GM18505 (cell line): Measurements from ENCODE around the gene FANCC.

Experiments used
- ATAC-seq: cut with Tn5 transposase; IDR thresholded peaks from one replicate; pipeline ENCODE4 v1.9.1; 2021; ENCODE audit not compliant: unreplicated experiment
- POLR2A ChIP-seq: IDR thresholded peaks from 4 replicates; pipeline ENCODE4 v1.6.1; 2011; ENCODE audit warnings: borderline replicate concordance; ENCODE audit not compliant: insufficient read depth, insufficient read length; ENCODE audit errors: extremely low read depth

The FANCC gene

DNA sequence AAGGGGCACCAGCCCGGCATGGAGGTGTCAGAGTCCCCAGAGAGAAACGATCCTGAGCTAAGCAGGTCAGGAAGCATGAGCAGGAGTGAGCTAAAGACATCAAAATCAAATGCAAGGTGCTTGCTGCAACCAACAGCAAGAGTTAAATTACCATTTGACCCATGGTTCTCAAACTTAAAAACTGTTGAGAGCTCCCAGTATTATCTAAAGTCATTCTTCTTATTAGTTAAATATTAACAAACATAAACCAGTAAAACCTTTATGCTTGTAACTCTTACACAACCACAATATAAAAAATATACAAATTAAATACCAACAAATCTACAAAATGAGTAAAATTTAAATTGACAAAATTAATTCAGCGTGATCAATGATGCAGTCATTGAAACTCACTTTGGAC is 51.5 kb downstream of the FANCC start:
- TF ChIP-seq POLR2A = no peak
- no peak for ATAC-seq

DNA sequence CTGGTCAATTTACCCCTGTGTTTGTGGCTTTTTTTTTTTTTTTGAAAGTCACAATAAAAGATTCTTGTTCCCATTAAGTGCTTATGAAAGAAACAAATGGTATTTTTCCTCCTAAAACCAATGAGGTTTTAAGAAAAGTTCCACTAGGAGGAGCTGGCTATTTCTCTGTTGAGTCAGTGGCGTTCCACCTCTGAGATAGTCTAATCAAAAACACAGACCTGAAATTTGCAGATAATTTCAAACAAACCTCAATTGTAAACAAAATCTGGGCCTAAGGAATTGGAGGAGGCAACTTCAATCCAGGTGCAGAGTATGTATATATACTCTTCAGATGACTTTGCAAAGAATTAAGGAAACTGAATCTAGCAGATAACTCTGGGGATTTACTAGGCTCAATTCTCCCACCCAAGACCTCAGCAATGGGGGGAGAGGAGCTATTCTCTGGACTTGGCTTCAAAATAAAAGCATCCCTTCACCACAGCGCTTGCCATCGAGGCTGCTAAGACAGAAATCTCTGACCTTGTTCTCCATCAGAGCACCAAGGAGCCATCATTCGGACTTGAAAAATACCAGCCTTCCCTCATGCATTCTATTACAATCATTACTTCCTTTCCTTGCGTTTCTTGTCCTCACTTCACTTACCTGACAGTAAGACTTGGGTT is 52.4 kb downstream of the FANCC start:
- no peak for ATAC-seq
- no peak for TF ChIP-seq POLR2A

DNA sequence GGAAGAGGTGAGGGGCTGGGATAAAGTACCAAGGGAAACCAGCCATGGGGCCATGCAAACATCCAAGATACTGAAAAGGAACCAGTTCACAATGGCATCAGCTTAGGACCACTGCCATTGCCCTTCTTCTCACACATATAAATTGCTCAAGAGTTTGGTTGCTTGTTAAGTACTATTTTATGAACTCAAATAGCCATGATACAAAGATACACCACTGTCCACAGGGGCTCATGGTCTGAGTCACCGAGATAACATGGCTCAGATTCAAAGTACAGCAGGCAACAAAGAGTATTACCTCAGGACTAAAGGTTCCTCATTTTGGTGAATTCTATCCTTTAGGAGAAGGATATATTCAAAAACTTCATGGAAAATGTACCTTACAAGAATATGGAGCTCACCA is 55.6 kb downstream of the FANCC start:
- ATAC-seq = no peak

DNA sequence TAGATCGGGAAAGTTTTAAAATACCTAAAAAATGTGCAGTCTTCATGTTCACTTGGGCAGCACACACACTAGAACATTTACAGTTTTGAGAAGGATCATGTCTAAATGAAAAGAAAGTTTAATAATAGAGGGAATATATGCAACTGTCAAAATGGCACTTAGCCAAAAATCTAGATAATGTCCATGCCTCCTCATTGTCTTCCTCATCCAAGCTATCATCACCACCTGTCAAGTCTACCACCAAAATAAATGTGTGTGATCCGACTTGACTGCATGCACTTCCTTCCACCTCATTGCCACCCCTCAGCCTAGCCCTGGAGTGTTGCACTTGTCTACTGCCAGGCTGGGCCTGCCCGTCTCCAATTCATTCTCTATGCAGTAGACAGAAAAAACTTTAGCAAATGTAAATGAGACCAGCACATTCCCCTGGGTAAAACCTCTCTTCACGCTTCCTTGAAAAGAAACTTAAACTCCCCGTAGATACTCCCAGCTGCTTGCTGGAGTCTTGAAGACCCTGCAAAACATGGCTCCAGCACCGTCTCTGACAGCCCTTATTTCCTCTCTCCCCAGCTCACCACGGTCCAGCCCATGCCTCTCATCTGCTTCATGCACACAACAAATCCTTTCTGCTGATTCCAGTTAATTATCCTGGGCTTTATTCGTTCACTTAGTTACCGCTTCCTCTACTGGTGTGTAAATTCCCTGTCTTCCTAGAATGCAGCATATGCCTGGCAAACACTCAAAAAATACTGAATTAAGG is 66.9 kb downstream of the FANCC start:
- no peak for ATAC-seq
- no peak for TF ChIP-seq POLR2A

More for the DNA sequence above, 55.6 kb downstream of the FANCC start:
- no peak for TF ChIP-seq POLR2A

DNA sequence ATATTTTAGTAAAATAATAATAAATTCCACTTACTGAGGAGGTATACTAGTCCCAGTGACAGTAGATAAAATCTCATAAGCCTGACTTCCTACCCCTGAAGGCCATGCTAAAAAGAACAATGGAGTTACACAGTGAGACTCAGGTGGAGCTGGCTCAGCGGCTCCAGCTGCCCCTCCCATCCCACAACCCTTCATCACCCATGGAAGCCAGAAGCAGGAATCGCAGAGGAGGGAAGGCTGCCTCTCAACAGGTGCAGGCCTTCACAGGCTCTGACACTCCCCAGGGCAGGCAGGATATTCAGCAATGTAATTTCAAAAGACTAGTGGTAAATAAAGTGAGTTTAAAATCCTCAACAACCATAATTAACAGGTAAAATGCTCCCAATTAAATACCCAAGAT is 67.5 kb downstream of the FANCC start:
- no peak for TF ChIP-seq POLR2A
- ATAC-seq = no peak

DNA sequence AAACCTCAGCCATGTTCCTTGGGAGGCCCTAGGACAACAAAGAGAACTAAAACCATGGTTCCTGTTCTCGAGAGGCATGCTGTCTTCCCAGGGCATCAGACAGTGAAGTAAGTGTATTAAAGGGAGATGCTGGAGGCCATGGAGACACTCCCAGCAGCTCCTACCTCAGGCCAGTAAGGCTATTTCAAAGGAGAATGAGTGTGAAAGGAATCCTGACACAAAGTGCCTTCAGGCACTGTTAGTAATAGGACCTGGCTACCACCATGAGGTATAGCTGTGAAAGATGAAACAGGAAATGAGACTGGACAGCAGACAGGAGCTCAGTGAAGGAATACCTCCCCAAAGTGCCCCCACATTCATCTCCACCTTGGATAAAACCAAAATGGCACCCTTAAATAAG is 71.0 kb downstream of the FANCC start:
- ATAC-seq = no peak
- TF ChIP-seq POLR2A = no peak

DNA sequence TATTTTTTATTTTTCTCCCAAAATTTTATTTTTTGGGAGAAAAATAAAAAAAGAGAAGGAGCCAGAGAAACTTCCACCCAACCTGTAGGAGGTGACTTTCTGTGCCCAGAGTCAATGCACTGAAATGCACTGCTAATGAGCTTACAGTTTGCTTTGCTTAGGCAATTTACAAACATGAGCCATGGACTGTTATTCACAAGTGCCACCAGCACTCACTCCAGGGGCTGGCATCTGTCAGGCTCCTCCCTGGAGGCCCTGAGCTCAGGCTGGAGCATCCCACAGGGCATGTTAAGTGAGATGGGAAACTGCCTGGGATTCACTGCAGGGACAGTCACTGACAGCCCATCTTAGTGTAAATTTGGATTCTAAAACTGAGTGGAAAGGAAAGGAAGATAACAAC is 74.9 kb downstream of the FANCC start:
- ATAC-seq = no peak
- TF ChIP-seq POLR2A = no peak

DNA sequence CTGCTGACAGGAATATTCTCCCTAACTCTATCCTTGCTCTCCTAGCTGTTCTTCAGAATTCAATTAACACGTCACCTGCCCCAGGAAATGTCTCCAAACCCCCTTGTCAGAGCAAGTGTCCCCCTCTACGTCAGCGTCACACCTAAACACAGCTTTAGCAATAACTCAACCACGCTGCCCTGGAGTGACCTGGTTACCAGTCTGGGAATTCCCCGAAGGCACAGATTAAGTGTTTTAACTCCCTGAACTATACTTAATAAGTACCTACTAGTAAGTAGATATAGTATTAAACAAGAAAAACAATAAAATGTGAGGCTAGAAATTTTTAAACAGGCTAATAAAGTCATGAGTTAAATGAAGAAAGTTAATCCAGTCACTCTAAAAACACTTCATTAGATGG is 78.4 kb downstream of the FANCC start:
- TF ChIP-seq POLR2A = no peak
- no peak for ATAC-seq

DNA sequence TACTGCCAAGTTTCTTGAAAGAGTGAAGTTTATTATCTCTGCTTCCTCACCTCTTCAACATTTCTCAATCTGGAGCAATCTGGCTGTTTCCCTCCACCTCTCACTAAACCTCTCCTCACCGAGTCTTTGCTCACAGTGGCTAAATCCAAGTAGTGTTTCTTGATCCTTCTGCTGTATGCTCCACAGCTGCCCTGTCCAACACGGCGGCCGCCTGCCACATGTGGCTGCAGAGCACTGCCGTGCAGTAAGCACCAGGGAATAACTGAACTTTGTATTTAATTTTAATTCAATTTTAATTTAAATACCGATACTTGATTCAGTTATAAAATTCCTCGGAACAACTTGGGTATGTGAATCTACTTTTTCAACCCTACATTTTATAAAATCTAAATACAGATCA is 80.2 kb downstream of the FANCC start:
- TF ChIP-seq POLR2A = no peak
- ATAC-seq = no peak

DNA sequence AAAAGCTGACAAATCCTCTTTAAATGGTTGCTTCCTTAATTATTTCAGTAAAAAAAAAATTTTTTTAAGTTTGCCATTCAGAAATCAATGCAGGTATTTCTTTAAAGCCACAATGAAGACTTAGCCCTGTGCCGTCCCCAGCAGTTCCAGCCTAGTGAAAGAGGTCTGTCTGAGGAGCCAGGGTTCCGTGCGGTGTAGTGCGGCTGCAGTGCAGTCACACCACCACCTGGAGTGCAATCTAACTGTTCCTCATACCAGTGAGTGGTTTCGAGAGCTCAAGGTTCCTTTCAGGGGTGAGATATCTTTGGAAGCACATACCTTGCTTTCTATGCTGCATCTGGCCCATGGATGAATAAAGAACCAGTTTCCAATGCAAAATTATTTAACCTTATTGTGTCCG is 87.5 kb downstream of the FANCC start:
- no peak for ATAC-seq
- no peak for TF ChIP-seq POLR2A

DNA sequence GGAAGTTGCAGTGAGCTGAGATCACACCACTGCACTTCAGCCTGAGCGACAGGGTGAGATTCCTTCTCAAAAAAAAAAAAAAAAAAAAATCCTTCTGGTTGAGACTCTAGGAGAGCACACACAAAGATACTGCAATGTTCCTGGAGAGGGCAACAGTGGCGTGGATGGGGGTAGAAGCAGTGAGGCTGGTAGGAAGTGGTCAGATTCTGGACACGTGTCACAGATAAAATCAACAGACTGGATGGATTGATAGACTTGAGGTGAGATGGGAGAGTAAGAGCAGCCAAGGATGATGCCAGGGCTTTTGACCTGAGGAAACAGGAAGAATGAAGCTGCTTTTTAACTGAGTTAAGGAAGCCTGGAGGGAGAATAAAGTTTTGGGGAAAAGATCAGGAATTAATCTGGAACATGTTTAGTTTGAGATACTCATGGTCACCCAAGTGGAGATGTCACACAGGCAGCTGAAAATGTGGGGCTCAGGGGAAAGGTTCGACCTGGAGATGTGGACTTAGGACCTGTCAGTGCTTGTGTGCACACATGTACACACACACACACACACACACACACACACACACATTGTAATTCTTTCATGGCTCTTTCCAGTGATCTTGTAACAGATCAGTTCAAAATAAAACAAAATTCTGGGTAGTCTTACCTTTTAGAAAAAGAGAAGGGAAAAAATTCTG is 88.1 kb downstream of the FANCC start:
- no peak for ATAC-seq
- no peak for TF ChIP-seq POLR2A

DNA sequence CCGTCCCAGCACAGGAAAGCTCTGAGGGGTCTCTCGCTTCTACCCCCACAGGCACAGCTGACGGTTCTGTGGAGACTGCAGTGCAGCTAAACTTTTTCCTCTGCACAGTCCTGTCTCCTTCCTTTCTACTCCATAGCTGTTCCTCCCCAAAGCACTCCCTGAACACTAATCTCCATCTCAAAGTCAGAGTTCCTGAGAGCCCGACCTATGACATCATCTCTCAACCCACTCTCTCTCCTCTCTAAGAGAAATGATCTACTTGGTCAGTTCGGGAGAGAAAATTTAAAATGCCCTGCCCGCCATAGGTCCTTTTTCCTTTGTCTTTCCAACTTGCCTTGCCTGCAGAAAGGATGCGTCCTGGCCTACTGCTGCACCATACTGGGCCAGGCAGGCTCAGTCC is 90.6 kb downstream of the FANCC start:
- no peak for ATAC-seq
- no peak for TF ChIP-seq POLR2A

DNA sequence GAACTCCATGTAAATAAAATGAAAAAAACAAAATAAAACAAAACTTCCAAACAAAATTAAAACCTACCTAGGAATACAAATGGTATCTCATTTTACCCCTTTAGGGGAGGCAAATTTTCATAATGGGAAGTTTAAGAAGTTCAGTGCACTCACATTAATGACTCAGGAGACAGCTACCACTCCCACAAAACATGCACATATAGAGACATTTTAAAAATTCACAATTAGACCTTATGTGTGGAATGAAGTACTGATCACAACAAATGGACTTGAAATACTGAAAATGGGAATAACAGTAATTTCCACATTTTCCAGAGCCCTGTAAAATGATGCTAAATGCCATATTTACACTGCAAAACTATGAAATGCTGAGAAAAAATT is 91.8 kb downstream of the FANCC start:
- no peak for TF ChIP-seq POLR2A

More for the DNA sequence above, 91.8 kb downstream of the FANCC start:
- ATAC-seq = no peak
